Cardiac septum (tissue), 1 donor: ENCODE results near the gene CNTNAP5. TPM values are rescaled to one million over a fixed set of nuclear protein-coding genes. Genes with fewer than 3 reads are reported as not detected.

Experiments
- DNase-seq: peaks from one replicate; pipeline ENCODE4 v3.0.0-alpha.2; 2020; ENCODE audit warnings: low spot score
- intact Hi-C: fragments of 100-400 bp; cut with DNase I; formaldehyde crosslinking; loops from one replicate; pipeline ENCODE4 v1.14.0; 2022
- total RNA-seq: library from RNA; stranded (reverse); fragmentation: NEBNext Ultra II Directional; extraction: Animal tissue kit (Norgen Biotek cat#: 25700); gene quantifications from one replicate; pipeline ENCODE4 v1.2.1, GENCODE V29; 2021
- donor health status: DM: no; HTN: no; CAD: no.

The CNTNAP5 gene
- total RNA-seq, 1 donor from 2014 or later = not detected

GRCh38 chr2:124702777-124703176 is 677.7 kb downstream of the CNTNAP5 start:
- no peak for DNase-seq
- intact Hi-C loops = no loop called here

- intact Hi-C loops = loop anchor here (2.0 kb wide), 1 partner anchor 13 kb away; no protein-coding TSS in a partner anchor
- no peak for DNase-seq
Observed at GRCh38 chr2:124704071-124704925, 679.2 kb downstream of the CNTNAP5 start.

- intact Hi-C loops = no loop called here
- no peak for DNase-seq
Observed at GRCh38 chr2:124708661-124709060, 683.6 kb downstream of the CNTNAP5 start.

- intact Hi-C loops = no loop called here
- no peak for DNase-seq
Observed at GRCh38 chr2:124713969-124714368, 688.9 kb downstream of the CNTNAP5 start.

GRCh38 chr2:124725187-124725586 is 700.1 kb downstream of the CNTNAP5 start:
- intact Hi-C loops = no loop called here

GRCh38 chr2:124740636-124741035 is 715.5 kb downstream of the CNTNAP5 start:
- intact Hi-C loops = no loop called here
- DNase-seq = no peak

More at GRCh38 chr2:124725187-124725586, 700.1 kb downstream of the CNTNAP5 start:
- no peak for DNase-seq

GRCh38 chr2:124753842-124754241 is 728.8 kb downstream of the CNTNAP5 start:
- intact Hi-C loops = no loop called here
- DNase-seq = no peak

GRCh38 chr2:124755386-124755785 is 730.3 kb downstream of the CNTNAP5 start:
- DNase-seq = no peak
- intact Hi-C loops = no loop called here

GRCh38 chr2:124756048-124756447 is 731.0 kb downstream of the CNTNAP5 start:
- no peak for DNase-seq
- intact Hi-C loops = no loop called here

GRCh38 chr2:124762388-124762787 is 737.3 kb downstream of the CNTNAP5 start:
- intact Hi-C loops = no loop called here
- DNase-seq = no peak

GRCh38 chr2:124763611-124764010 is 738.5 kb downstream of the CNTNAP5 start:
- DNase-seq = no peak
- intact Hi-C loops = no loop called here

GRCh38 chr2:124774781-124775180 is 749.7 kb downstream of the CNTNAP5 start:
- intact Hi-C loops = no loop called here
- no peak for DNase-seq

GRCh38 chr2:124776332-124776731 is 751.2 kb downstream of the CNTNAP5 start:
- intact Hi-C loops = no loop called here
- no peak for DNase-seq

- intact Hi-C loops = no loop called here
- no peak for DNase-seq
Observed at GRCh38 chr2:124778076-124778475, 753.0 kb downstream of the CNTNAP5 start.

GRCh38 chr2:124796647-124797046 is 771.6 kb downstream of the CNTNAP5 start:
- no peak for DNase-seq
- intact Hi-C loops = no loop called here

GRCh38 chr2:124797049-124797448 is 772.0 kb downstream of the CNTNAP5 start:
- DNase-seq = no peak
- intact Hi-C loops = no loop called here

- intact Hi-C loops = no loop called here
- no peak for DNase-seq
Observed at GRCh38 chr2:124798551-124798950, 773.5 kb downstream of the CNTNAP5 start.

GRCh38 chr2:124804014-124804940 is 779.2 kb downstream of the CNTNAP5 start:
- intact Hi-C loops = no loop called here
- DNase-seq = no peak

- no peak for DNase-seq
- intact Hi-C loops = loop anchor here (5.0 kb wide), 1 partner anchor 778 kb away; the partner anchor contains the start of gene CNTNAP5
Observed at GRCh38 chr2:124805060-124805459, 780.0 kb downstream of the CNTNAP5 start.

GRCh38 chr2:124810132-124810531 is 785.0 kb downstream of the CNTNAP5 start:
- intact Hi-C loops = no loop called here
- no peak for DNase-seq
